PC-3 (cell line): ENCODE measurements around the gene CAPG. TPM values are rescaled to one million over a fixed set of nuclear protein-coding genes. Genes with fewer than 3 reads are reported as not detected.

Source experiments
- ATAC-seq: fragments of 200-7000 bp; cut with Tn5 transposase; 2 replicates; pipeline ENCODE4 v1.9.1; 2020; ENCODE audit warnings: mild to moderate bottlenecking, moderate library complexity
- Bru-seq: library from RNA; stranded (reverse); fragments of 400-500 nt; gene quantifications from one replicate; lab custom pipeline; 2021; lab: Mats Ljungman, UMichigan
- BruChase-seq, 2 experiments: library from RNA; stranded (reverse); fragments of 400-500 nt; gene quantifications; one replicate each; lab custom pipeline; 2021; lab: Mats Ljungman, UMichigan
- BruUV-seq: library from RNA; stranded (reverse); fragments of 400-500 nt; replicated peaks from 2 replicates; lab custom pipeline; 2021; lab: Mats Ljungman, UMichigan
- CTCF ChIA-PET: fragments of 300-600 bp; sonication (Branson Sonifier 250); formaldehyde crosslinking; loops from one replicate; lab custom pipeline; 2022; ENCODE audit warnings: antibody characterized with exemption; lab: Charles Lee
- POLR2A ChIA-PET: fragments of 300-600 bp; sonication (Branson Sonifier 250); formaldehyde crosslinking; loops from one replicate; lab custom pipeline; 2022; ENCODE audit warnings: antibody characterized with exemption; ENCODE audit not compliant: unreplicated experiment; lab: Charles Lee
- DNase-seq: peaks from one replicate; pipeline ENCODE4 v3.0.0-alpha.2; 2015
- H2AFZ ChIP-seq: fragments of 300-600 bp; sonication (generic); 2 replicates; pipeline ENCODE4 v1.6.0; 2016; ENCODE audit warnings: antibody characterized with exemption, low read length
- H3F3A ChIP-seq: fragments of 300-600 bp; sonication (generic); one replicate; pipeline ENCODE4 v1.6.0; 2017; ENCODE audit warnings: antibody characterized with exemption, low read length, control low read depth, mild to moderate bottlenecking; ENCODE audit not compliant: unreplicated experiment
- H3K27ac ChIP-seq: fragments of 300-600 bp; sonication (generic); 2 replicates; pipeline ENCODE4 v1.5.1; 2016; ENCODE audit warnings: mild to moderate bottlenecking, low read length
- H3K27me3 ChIP-seq: fragments of 300-600 bp; sonication (generic); 2 replicates; pipeline ENCODE4 v1.6.1; 2016; ENCODE audit warnings: low read length, mixed read lengths
- H3K36me3 ChIP-seq: fragments of 300-600 bp; sonication (generic); 2 replicates; pipeline ENCODE4 v1.6.1; 2016; ENCODE audit warnings: low read depth, mixed run types, low read length, mixed read lengths
- H3K4me1 ChIP-seq: fragments of 300-600 bp; sonication (generic); 2 replicates; pipeline ENCODE4 v1.5.1; 2016; ENCODE audit warnings: low read length; ENCODE audit not compliant: insufficient read depth
- H3K4me2 ChIP-seq: fragments of 300-600 bp; sonication (generic); 2 replicates; pipeline ENCODE4 v1.6.0; 2016; ENCODE audit warnings: low read length
- H3K4me3 ChIP-seq: fragments of 300-600 bp; sonication (generic); 2 replicates; pipeline ENCODE4 v1.5.1; 2016; ENCODE audit warnings: mild to moderate bottlenecking, low read length, mixed read lengths
- H3K79me2 ChIP-seq: fragments of 300-600 bp; sonication (generic); 2 replicates; pipeline ENCODE4 v1.6.1; 2017; ENCODE audit warnings: low read length, mixed read lengths
- H3K9ac ChIP-seq: fragments of 300-600 bp; sonication (generic); 2 replicates; pipeline ENCODE4 v1.6.0; 2016; ENCODE audit warnings: mild to moderate bottlenecking, low read length
- H3K9me2 ChIP-seq: fragments of 300-600 bp; sonication (generic); replicated peaks from 2 replicates; pipeline ENCODE4 v1.6.1; 2016; ENCODE audit warnings: mixed run types, low read length, mixed read lengths
- H3K9me3 ChIP-seq: fragments of 300-600 bp; sonication (generic); 2 replicates; pipeline ENCODE4 v1.6.1; 2016; ENCODE audit warnings: low read length, mixed read lengths
- H4K20me1 ChIP-seq: fragments of 300-600 bp; sonication (generic); 2 replicates; pipeline ENCODE4 v1.6.1; 2016; ENCODE audit warnings: low read length, mixed read lengths
- EZH2 ChIP-seq: fragments of 300-600 bp; sonication (generic); IDR thresholded peaks from one replicate; pipeline ENCODE4 v1.6.1; 2017; ENCODE audit warnings: antibody characterized with exemption, mild to moderate bottlenecking, low read length; ENCODE audit not compliant: unreplicated experiment
- EZH2phosphoT487 ChIP-seq: fragments of 300-600 bp; sonication (generic); IDR thresholded peaks from 2 replicates; pipeline ENCODE4 v1.6.1; 2018; ENCODE audit warnings: mild to moderate bottlenecking, antibody characterized with exemption, low read length, borderline replicate concordance
- intact Hi-C: fragments of 100-400 bp; cut with micrococcal nuclease; formaldehyde crosslinking; loops from 2 replicates; pipeline ENCODE4 v1.9.0; 2023
- long read RNA-seq: library from polyadenylated mRNA; unstranded; transcript quantifications from one replicate; pipeline ENCODE4 v2.0.0, GENCODE V29; 2021; ENCODE audit not compliant: unreplicated experiment
- total RNA-seq: library from RNA; depleted of rRNA; stranded (reverse); fragments of >200 nt; gene quantifications from 2 replicates; pipeline ENCODE4 v1.2.3, GENCODE V29; 2014; rRNA removed
- TF ChIP-seq, protein P1 (sequence below): fragments of 300-600 bp; sonication (generic); conservative IDR thresholded peaks from 2 replicates; pipeline ENCODE4 v1.5.1; 2017; ENCODE audit warnings: antibody characterized with exemption, low read depth, mild to moderate bottlenecking, low read length

CAPG gene, protein sequence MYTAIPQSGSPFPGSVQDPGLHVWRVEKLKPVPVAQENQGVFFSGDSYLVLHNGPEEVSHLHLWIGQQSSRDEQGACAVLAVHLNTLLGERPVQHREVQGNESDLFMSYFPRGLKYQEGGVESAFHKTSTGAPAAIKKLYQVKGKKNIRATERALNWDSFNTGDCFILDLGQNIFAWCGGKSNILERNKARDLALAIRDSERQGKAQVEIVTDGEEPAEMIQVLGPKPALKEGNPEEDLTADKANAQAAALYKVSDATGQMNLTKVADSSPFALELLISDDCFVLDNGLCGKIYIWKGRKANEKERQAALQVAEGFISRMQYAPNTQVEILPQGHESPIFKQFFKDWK
- total RNA-seq (221 and 260 TPM in 2 replicates), Bru-seq, nascent RNA (percentile 63 among the genes with signal in this experiment), BruChase-seq, experiment 1, labeled RNA remaining after a 6-hour chase (percentile 67 among the genes with signal in this experiment), BruChase-seq, experiment 2, labeled RNA remaining after a 2-hour chase (percentile 57 among the genes with signal in this experiment)
- long read RNA-seq, transcript CAPG-201 (10 exons, 1,442 nt): major isoform, 143 of 177 reads
- long read RNA-seq, partial matches to known transcripts: 15 of 177 reads
- long read RNA-seq, other reads (novel, unspliced or antisense): 19 of 177 reads

DNA sequence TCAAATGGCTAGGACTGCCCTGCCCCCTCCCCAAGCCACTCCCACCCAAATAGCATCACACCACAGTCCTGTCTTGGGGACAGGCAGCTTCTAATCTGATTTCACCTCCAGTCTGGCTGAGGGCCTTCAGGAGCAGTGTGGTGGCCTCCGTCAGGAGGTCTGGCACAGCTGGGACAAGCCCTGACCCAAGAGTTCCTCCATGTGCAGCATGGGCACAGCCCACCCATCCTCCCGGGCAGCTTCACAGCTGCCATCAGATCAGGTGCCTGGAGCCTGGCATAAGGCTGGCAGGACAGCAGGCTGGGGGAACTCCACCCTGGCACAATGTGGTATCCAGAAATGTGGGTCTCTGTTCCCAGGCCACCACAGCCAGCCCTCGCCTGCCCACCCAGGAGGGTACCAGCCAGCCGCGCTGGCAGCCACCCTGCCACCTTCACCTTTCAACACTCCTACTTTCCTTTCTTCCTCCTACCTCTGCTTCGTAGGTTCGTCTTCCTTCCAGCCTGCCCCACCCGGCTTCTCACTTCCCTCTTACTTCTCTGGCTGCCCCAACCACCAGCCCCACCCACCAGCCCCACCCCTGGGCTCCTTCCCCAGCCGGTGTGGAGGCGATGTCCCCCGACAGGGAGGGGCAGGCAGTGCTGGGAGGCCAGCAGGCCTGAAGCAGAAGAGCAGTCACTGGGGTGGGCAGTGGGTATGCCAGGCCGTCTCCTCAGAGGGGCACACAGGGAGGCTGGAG is at the start of gene CAPG:
Gene CAPG, minus strand, starts transcription at position 522 of the 739 bp plus-strand sequence. CDS start 8,221 bp downstream, outside the sequence.
- ChIA-PET POLR2A (interaction anchor here (0.6 to 0.7 kb wide), 2 partner anchors 22 to 168 kb away, joined by 3 read pairs; no protein-coding TSS in a partner anchor), CTCF (no interaction called here)
- TSS peak; percentile 88 for BruUV-seq
- Histone ChIP-seq H3K36me3 (no peaks in the 10 kb centered on the region), H3K79me2 (peaks cover 25% of the 10 kb centered on the region), H4K20me1 (no peaks in the 10 kb centered on the region), H3K9ac (peak within 1 kb of the TSS; percentile 71), H3K27ac (peak within 1 kb of the TSS; percentile 80), H3K4me3 (peak within 1 kb of the TSS; percentile 67), H3K4me2 (peak within 1 kb of the TSS; percentile 87), H3K9me2 (no peaks in the 10 kb centered on the region), H3K9me3 (no peaks in the 10 kb centered on the region), H3K4me1 (peaks cover 27% of the 10 kb centered on the region), H3F3A (no peaks in the 10 kb centered on the region), H3K27me3 (no peaks in the 10 kb centered on the region), H2AFZ (peak within 1 kb of the TSS; percentile 84)
- ATAC-seq (peak; percentile 93), DNase-seq (peak; percentile 85)
- intact Hi-C loops: loop anchor here (5.0 kb wide), 1 partner anchor 58 kb away; the partner anchor contains the start of genes ELMOD3 and RETSAT
- TF ChIP-seq, protein P1, sequence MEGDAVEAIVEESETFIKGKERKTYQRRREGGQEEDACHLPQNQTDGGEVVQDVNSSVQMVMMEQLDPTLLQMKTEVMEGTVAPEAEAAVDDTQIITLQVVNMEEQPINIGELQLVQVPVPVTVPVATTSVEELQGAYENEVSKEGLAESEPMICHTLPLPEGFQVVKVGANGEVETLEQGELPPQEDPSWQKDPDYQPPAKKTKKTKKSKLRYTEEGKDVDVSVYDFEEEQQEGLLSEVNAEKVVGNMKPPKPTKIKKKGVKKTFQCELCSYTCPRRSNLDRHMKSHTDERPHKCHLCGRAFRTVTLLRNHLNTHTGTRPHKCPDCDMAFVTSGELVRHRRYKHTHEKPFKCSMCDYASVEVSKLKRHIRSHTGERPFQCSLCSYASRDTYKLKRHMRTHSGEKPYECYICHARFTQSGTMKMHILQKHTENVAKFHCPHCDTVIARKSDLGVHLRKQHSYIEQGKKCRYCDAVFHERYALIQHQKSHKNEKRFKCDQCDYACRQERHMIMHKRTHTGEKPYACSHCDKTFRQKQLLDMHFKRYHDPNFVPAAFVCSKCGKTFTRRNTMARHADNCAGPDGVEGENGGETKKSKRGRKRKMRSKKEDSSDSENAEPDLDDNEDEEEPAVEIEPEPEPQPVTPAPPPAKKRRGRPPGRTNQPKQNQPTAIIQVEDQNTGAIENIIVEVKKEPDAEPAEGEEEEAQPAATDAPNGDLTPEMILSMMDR: no peak
- TF ChIP-seq EZH2phosphoT487 (no peak), EZH2 (no peak)

DNA sequence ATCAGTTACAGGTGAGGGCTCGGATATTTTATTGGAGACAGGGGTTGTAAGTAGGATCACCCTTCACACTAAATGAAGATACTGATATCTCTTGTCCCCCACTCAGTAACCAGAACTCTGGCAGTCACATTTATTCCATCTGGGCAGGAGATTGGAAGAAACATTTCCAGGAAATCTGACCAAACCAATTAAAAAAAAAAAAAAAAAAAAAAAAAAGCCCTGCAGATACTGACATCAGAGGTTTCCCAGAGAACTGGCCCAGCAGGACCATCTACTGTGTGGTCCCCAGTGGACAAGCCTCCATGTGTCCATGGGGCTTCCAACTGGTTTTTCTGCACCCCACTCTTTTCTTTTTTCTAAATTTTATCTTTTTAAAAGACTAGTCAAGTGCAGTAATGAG is 49.6 kb upstream of the CAPG start:
- intact Hi-C loops: no loop called here
- peaks cover 34% of the 10 kb centered on the region for H3K4me1 ChIP-seq

More for the DNA sequence above, 49.6 kb upstream of the CAPG start:
- TF ChIP-seq, protein P1: no peak
- TF ChIP-seq EZH2 (no peak), EZH2phosphoT487 (no peak)
- H3K9ac ChIP-seq: no peak overlapping the region
- H3K27ac ChIP-seq: peak overlapping the region; percentile 94; the same call in 1 of the 2 replicates
- H2AFZ ChIP-seq: no peak overlapping the region
- H3K79me2 ChIP-seq: no peaks in the 10 kb centered on the region
- no TSS peak for BruUV-seq
- H4K20me1 ChIP-seq: no peaks in the 10 kb centered on the region
- ChIA-PET POLR2A (no interaction called here), CTCF (no interaction called here)
- H3K27me3 ChIP-seq: no peaks in the 10 kb centered on the region
- no peaks in the 10 kb centered on the region for H3F3A ChIP-seq
- no peaks in the 10 kb centered on the region for H3K9me3 ChIP-seq
- H3K4me3 ChIP-seq: no peak overlapping the region
- no peak overlapping the region for H3K4me2 ChIP-seq
- no peak for DNase-seq
- no peaks in the 10 kb centered on the region for H3K9me2 ChIP-seq
- no peaks in the 10 kb centered on the region for H3K36me3 ChIP-seq
- no peak for ATAC-seq
